ENCODE measurements around the gene ANXA8. TPM values are rescaled to one million over a fixed set of nuclear protein-coding genes. Genes with fewer than 3 reads are reported as not detected.
"Not testable (repeated sequence)": the region's sequence is repeated elsewhere in the genome, so short reads cannot be mapped to it uniquely, and the experiment has no call there.

ANXA8 gene
- total and polyA plus RNA-seq, 2 donors, result 6.9 to 23.2 TPM

- H3K27me3 ChIP-seq (ENCODE audit: control insufficient read depth in 2 of 2, insufficient read depth in 1 of 2, low read length in 1 of 2); H3K4me1 ChIP-seq (ENCODE audit: control insufficient read depth in 2 of 2, insufficient read depth in 2 of 2, low read length in 2 of 2); H3K4me3 ChIP-seq (ENCODE audit: low read length in 2 of 2); DNase-seq (ENCODE audit: low read depth in 6 of 9, low spot score in 9 of 9); H3K27ac ChIP-seq (ENCODE audit: low read depth in 1 of 2, low read length in 1 of 2); H3K36me3 ChIP-seq (ENCODE audit: control insufficient read depth in 2 of 2, insufficient read depth in 2 of 2, low read length in 1 of 2); H3K9me3 ChIP-seq (ENCODE audit: control insufficient read depth in 2 of 2, insufficient read depth in 1 of 2, low read length in 1 of 2): not testable (repeated sequence)
- WGBS, result 92% methylated on average over 5 of the region's 6 CpGs
These were observed 2.1 kb downstream of the ANXA8 start for GRCh38 chr10:47481768-47482181.

- WGBS, result 91% methylated on average over 8 of the region's 10 CpGs
- not testable (repeated sequence) for DNase-seq (ENCODE audit: low read depth in 6 of 9, low spot score in 9 of 9); H3K9me3 ChIP-seq (ENCODE audit: control insufficient read depth in 2 of 2, insufficient read depth in 1 of 2, low read length in 1 of 2); H3K4me3 ChIP-seq (ENCODE audit: low read length in 2 of 2); H3K27ac ChIP-seq (ENCODE audit: low read depth in 1 of 2, low read length in 1 of 2); H3K36me3 ChIP-seq (ENCODE audit: control insufficient read depth in 2 of 2, insufficient read depth in 2 of 2, low read length in 1 of 2); H3K4me1 ChIP-seq (ENCODE audit: control insufficient read depth in 2 of 2, insufficient read depth in 2 of 2, low read length in 2 of 2); H3K27me3 ChIP-seq (ENCODE audit: control insufficient read depth in 2 of 2, insufficient read depth in 1 of 2, low read length in 1 of 2)
These were observed 2.6 kb downstream of the ANXA8 start for GRCh38 chr10:47481182-47481766.

GRCh38 chr10:47480133-47480532 lies 3.8 kb downstream of the ANXA8 start:
- not testable (repeated sequence) for H3K4me1 ChIP-seq (ENCODE audit: control insufficient read depth in 2 of 2, insufficient read depth in 2 of 2, low read length in 2 of 2); H3K9me3 ChIP-seq (ENCODE audit: control insufficient read depth in 2 of 2, insufficient read depth in 1 of 2, low read length in 1 of 2); DNase-seq (ENCODE audit: low read depth in 6 of 9, low spot score in 9 of 9); H3K27me3 ChIP-seq (ENCODE audit: control insufficient read depth in 2 of 2, insufficient read depth in 1 of 2, low read length in 1 of 2); H3K36me3 ChIP-seq (ENCODE audit: control insufficient read depth in 2 of 2, insufficient read depth in 2 of 2, low read length in 1 of 2); H3K4me3 ChIP-seq (ENCODE audit: low read length in 2 of 2); H3K27ac ChIP-seq (ENCODE audit: low read depth in 1 of 2, low read length in 1 of 2)
- no CpG with 5 or more reads among the region's 3 CpGs for WGBS

- H3K36me3 ChIP-seq (ENCODE audit: control insufficient read depth in 2 of 2, insufficient read depth in 2 of 2, low read length in 1 of 2); DNase-seq (ENCODE audit: low read depth in 6 of 9, low spot score in 9 of 9); H3K4me3 ChIP-seq (ENCODE audit: low read length in 2 of 2); H3K27me3 ChIP-seq (ENCODE audit: control insufficient read depth in 2 of 2, insufficient read depth in 1 of 2, low read length in 1 of 2); H3K9me3 ChIP-seq (ENCODE audit: control insufficient read depth in 2 of 2, insufficient read depth in 1 of 2, low read length in 1 of 2); H3K27ac ChIP-seq (ENCODE audit: low read depth in 1 of 2, low read length in 1 of 2); H3K4me1 ChIP-seq (ENCODE audit: control insufficient read depth in 2 of 2, insufficient read depth in 2 of 2, low read length in 2 of 2): not testable (repeated sequence)
- 93% methylated on average over 3 of the region's 5 CpGs for WGBS
These were observed 5.8 kb downstream of the ANXA8 start for GRCh38 chr10:47478114-47478513.

GRCh38 chr10:47477078-47477477 lies 6.8 kb downstream of the ANXA8 start:
- H3K9me3 ChIP-seq (ENCODE audit: control insufficient read depth in 2 of 2, insufficient read depth in 1 of 2, low read length in 1 of 2); DNase-seq (ENCODE audit: low read depth in 6 of 9, low spot score in 9 of 9); H3K27ac ChIP-seq (ENCODE audit: low read depth in 1 of 2, low read length in 1 of 2); H3K4me1 ChIP-seq (ENCODE audit: control insufficient read depth in 2 of 2, insufficient read depth in 2 of 2, low read length in 2 of 2); H3K36me3 ChIP-seq (ENCODE audit: control insufficient read depth in 2 of 2, insufficient read depth in 2 of 2, low read length in 1 of 2); H3K27me3 ChIP-seq (ENCODE audit: control insufficient read depth in 2 of 2, insufficient read depth in 1 of 2, low read length in 1 of 2); H3K4me3 ChIP-seq (ENCODE audit: low read length in 2 of 2): not testable (repeated sequence)
- 97% methylated on average over 9 of the region's 11 CpGs for WGBS

GRCh38 chr10:47475101-47475500 lies 8.8 kb downstream of the ANXA8 start:
- not testable (repeated sequence) for H3K27me3 ChIP-seq (ENCODE audit: control insufficient read depth in 2 of 2, insufficient read depth in 1 of 2, low read length in 1 of 2); H3K36me3 ChIP-seq (ENCODE audit: control insufficient read depth in 2 of 2, insufficient read depth in 2 of 2, low read length in 1 of 2); DNase-seq (ENCODE audit: low read depth in 6 of 9, low spot score in 9 of 9); H3K4me1 ChIP-seq (ENCODE audit: control insufficient read depth in 2 of 2, insufficient read depth in 2 of 2, low read length in 2 of 2); H3K9me3 ChIP-seq (ENCODE audit: control insufficient read depth in 2 of 2, insufficient read depth in 1 of 2, low read length in 1 of 2); H3K4me3 ChIP-seq (ENCODE audit: low read length in 2 of 2); H3K27ac ChIP-seq (ENCODE audit: low read depth in 1 of 2, low read length in 1 of 2)
- 95% methylated on average over 5 of the region's 5 CpGs for WGBS

GRCh38 chr10:47473516-47473915 lies 10.4 kb downstream of the ANXA8 start:
- not testable (repeated sequence) for H3K27ac ChIP-seq (ENCODE audit: low read depth in 1 of 2, low read length in 1 of 2)
- WGBS, result no CpG with 5 or more reads among the region's 7 CpGs

GRCh38 chr10:47472647-47473046 lies 11.3 kb downstream of the ANXA8 start:
- H3K9me3 ChIP-seq (ENCODE audit: control insufficient read depth in 2 of 2, insufficient read depth in 1 of 2, low read length in 1 of 2); H3K4me3 ChIP-seq (ENCODE audit: low read length in 2 of 2); H3K27me3 ChIP-seq (ENCODE audit: control insufficient read depth in 2 of 2, insufficient read depth in 1 of 2, low read length in 1 of 2); H3K4me1 ChIP-seq (ENCODE audit: control insufficient read depth in 2 of 2, insufficient read depth in 2 of 2, low read length in 2 of 2); H3K27ac ChIP-seq (ENCODE audit: low read depth in 1 of 2, low read length in 1 of 2); DNase-seq (ENCODE audit: low read depth in 6 of 9, low spot score in 9 of 9); H3K36me3 ChIP-seq (ENCODE audit: control insufficient read depth in 2 of 2, insufficient read depth in 2 of 2, low read length in 1 of 2): not testable (repeated sequence)
- 100% methylated on average over 1 of the region's 3 CpGs for WGBS

More at GRCh38 chr10:47473516-47473915, 10.4 kb downstream of the ANXA8 start:
- DNase-seq (ENCODE audit: low read depth in 6 of 9, low spot score in 9 of 9); H3K27me3 ChIP-seq (ENCODE audit: control insufficient read depth in 2 of 2, insufficient read depth in 1 of 2, low read length in 1 of 2); H3K36me3 ChIP-seq (ENCODE audit: control insufficient read depth in 2 of 2, insufficient read depth in 2 of 2, low read length in 1 of 2); H3K4me1 ChIP-seq (ENCODE audit: control insufficient read depth in 2 of 2, insufficient read depth in 2 of 2, low read length in 2 of 2); H3K9me3 ChIP-seq (ENCODE audit: control insufficient read depth in 2 of 2, insufficient read depth in 1 of 2, low read length in 1 of 2); H3K4me3 ChIP-seq (ENCODE audit: low read length in 2 of 2): not testable (repeated sequence)

- H3K36me3 ChIP-seq (ENCODE audit: control insufficient read depth in 2 of 2, insufficient read depth in 2 of 2, low read length in 1 of 2); DNase-seq (ENCODE audit: low read depth in 6 of 9, low spot score in 9 of 9); H3K27me3 ChIP-seq (ENCODE audit: control insufficient read depth in 2 of 2, insufficient read depth in 1 of 2, low read length in 1 of 2); H3K4me3 ChIP-seq (ENCODE audit: low read length in 2 of 2); H3K4me1 ChIP-seq (ENCODE audit: control insufficient read depth in 2 of 2, insufficient read depth in 2 of 2, low read length in 2 of 2); H3K27ac ChIP-seq (ENCODE audit: low read depth in 1 of 2, low read length in 1 of 2); H3K9me3 ChIP-seq (ENCODE audit: control insufficient read depth in 2 of 2, insufficient read depth in 1 of 2, low read length in 1 of 2): not testable (repeated sequence)
- WGBS, result no CpG with 5 or more reads among the region's 5 CpGs
These were observed 11.8 kb downstream of the ANXA8 start for GRCh38 chr10:47472072-47472471.

Measured in thymus (tissue), 11 donors.